ENCODE data around the gene KCNC3.

The KCNC3 gene

GRCh38 chr19:50264483-50265186 lies 64.5 kb downstream of the KCNC3 start:
- DNase-seq (ENCODE audit: low spot score), result no peak
- no peak for TF ChIP-seq CTCF (IDR thresholded peaks at IDR 0.05; ENCODE audit: extremely low read depth, missing control alignments)

GRCh38 chr19:50263176-50263575 lies 66.0 kb downstream of the KCNC3 start:
- no peak for TF ChIP-seq CTCF (IDR thresholded peaks at IDR 0.05; ENCODE audit: extremely low read depth, missing control alignments)
- DNase-seq (ENCODE audit: low spot score), result no peak
